ENCODE measurements around the gene DNAJB12. TPM values are rescaled to one million over a fixed set of nuclear protein-coding genes. Genes with fewer than 3 reads are reported as not detected.

The DNAJB12 gene
- total RNA-seq, 2 experiments from 2014 or later = 24.3 to 26.5 TPM

Other genes with a start within 250 kb of the DNAJB12 start
- gene ANAPC16, start 138.9 kb downstream of the DNAJB12 start, total RNA-seq = 10 to 100 TPM; 89.2 to 89.8 TPM
- 10 to 100 TPM; 28.5 to 34.4 TPM for gene ASCC1, start 138.6 kb downstream of the DNAJB12 start, total RNA-seq
- 100 to 1,000 TPM; 150 to 159 TPM for gene DDIT4, start 81.0 kb downstream of the DNAJB12 start, total RNA-seq

Measured in activated naive CD8-positive, alpha-beta T cell treated with anti-CD3 and anti-CD28 coated beads, Interleukin-2, amount 10 ng/mL, durations not matched to agents 7 days and 5 days (primary cell).